H1 (cell line): ENCODE results near the gene DNMT3B. TPM values are rescaled to one million over a fixed set of nuclear protein-coding genes. Genes with fewer than 3 reads are reported as not detected.

ENCODE experiments used
- CTCF ChIA-PET: fragments of 300-600 bp; sonication (Branson Sonifier 250); formaldehyde crosslinking; loops from one replicate; lab custom pipeline; 2021; ENCODE audit not compliant: partially characterized antibody; lab: Charles Lee
- POLR2A ChIA-PET: fragments of 300-600 bp; sonication (Branson Sonifier 250); formaldehyde crosslinking; loops from one replicate; lab custom pipeline; 2021; ENCODE audit warnings: inconsistent platforms; ENCODE audit not compliant: partially characterized antibody; lab: Charles Lee
- DNase-seq, 2 experiments: peaks; one replicate each; pipeline versions ENCODE4 v3.0.0 to v3.0.0-alpha.2; 2010 to 2022; ENCODE audit warnings: low spot score in 2 of 2, low read depth in 1 of 2, mixed read lengths in 1 of 2
- FAIRE-seq: peaks from 2 replicates; lab custom pipeline; 2011; peaks lifted over from hg19 to GRCh38; lab: Jason Lieb, UNC
- H2AFZ ChIP-seq: 2 replicates; pipeline ENCODE4 v1.8.1; 2012; ENCODE audit warnings: low read length, inconsistent platforms
- H2AK5ac ChIP-seq: 2 replicates; pipeline ENCODE4 v1.6.1; 2013; ENCODE audit warnings: low read depth, low read length
- H2BK120ac ChIP-seq: replicated peaks from 2 replicates; pipeline ENCODE3; 2013; ENCODE audit warnings: low read depth, low read length, inconsistent platforms
- H2BK12ac ChIP-seq: 2 replicates; pipeline ENCODE4 v1.6.1; 2013; ENCODE audit warnings: low read depth, low read length
- H2BK15ac ChIP-seq: 2 replicates; pipeline ENCODE4 v1.6.1; 2013; ENCODE audit warnings: low read length
- H2BK20ac ChIP-seq: 2 replicates; pipeline ENCODE4 v1.6.1; 2013; ENCODE audit warnings: low read length
- H2BK5ac ChIP-seq: 2 replicates; pipeline ENCODE4 v1.6.1; 2013; ENCODE audit warnings: low read depth, low read length
- H3K14ac ChIP-seq: 2 replicates; pipeline ENCODE4 v1.6.1; 2013; ENCODE audit warnings: inconsistent platforms; ENCODE audit not compliant: insufficient read length
- H3K18ac ChIP-seq: 2 replicates; pipeline ENCODE4 v1.6.1; 2013; ENCODE audit warnings: low read length; ENCODE audit errors: extremely low read depth
- H3K23ac ChIP-seq: 2 replicates; pipeline ENCODE4 v1.6.1; 2013; ENCODE audit warnings: inconsistent platforms; ENCODE audit not compliant: insufficient read length
- H3K23me2 ChIP-seq: 2 replicates; pipeline ENCODE4 v1.6.1; 2013; ENCODE audit warnings: low read depth, low read length
- H3K27ac ChIP-seq: 2 replicates; pipeline ENCODE4 v1.6.1; 2011; ENCODE audit warnings: low read depth, low read length, inconsistent platforms
- H3K27me3 ChIP-seq, 4 experiments: replicated peaks in 1 of 4; 1 replicate in 1 of 4; 2 replicates in 3 of 4; pipeline versions ENCODE4 v1.6.1 to v1.8.1; 2011 to 2013; ENCODE audit warnings: low read length in 3 of 4, mild to moderate bottlenecking in 3 of 4, inconsistent platforms in 2 of 4, mixed read lengths in 2 of 4, moderate library complexity in 1 of 4; ENCODE audit not compliant: control insufficient read depth in 3 of 4, insufficient read depth in 3 of 4; ENCODE audit errors: extremely low read depth in 1 of 4
- H3K36me3 ChIP-seq, 4 experiments: 2 replicates each; pipeline versions ENCODE4 v1.6.1 to v1.8.1; 2011 to 2013; ENCODE audit warnings: mild to moderate bottlenecking in 4 of 4, low read length in 3 of 4, moderate library complexity in 2 of 4, control low read depth in 1 of 4, inconsistent platforms in 1 of 4; ENCODE audit not compliant: insufficient read depth in 4 of 4, control insufficient read depth in 2 of 4
- H3K4ac ChIP-seq: replicated peaks from 2 replicates; pipeline ENCODE3; 2013; ENCODE audit warnings: low read length, low read depth, mixed read lengths, inconsistent platforms; ENCODE audit not compliant: insufficient read length
- H3K4me1 ChIP-seq, 4 experiments: replicated peaks in 1 of 4; 1 replicate in 1 of 4; 2 replicates in 3 of 4; pipeline versions ENCODE4 v1.6.1 to v1.8.1; 2011 to 2013; ENCODE audit warnings: low read length in 3 of 4, inconsistent platforms in 2 of 4, mixed read lengths in 1 of 4; ENCODE audit not compliant: insufficient read depth in 4 of 4, control insufficient read depth in 3 of 4
- H3K4me2 ChIP-seq, 2 experiments: 2 replicates each; pipeline versions ENCODE4 v1.6.1 to v1.8.1; 2011 to 2013; ENCODE audit warnings: low read depth in 2 of 2, low read length in 2 of 2, control low read depth in 1 of 2, inconsistent platforms in 1 of 2, mild to moderate bottlenecking in 1 of 2; ENCODE audit not compliant: insufficient read depth in 1 of 2
- H3K4me3 ChIP-seq, 4 experiments: fragments of 200-600, 300-600 bp in 1 of 4; sonication (generic), shearing (Covaris generic), sonication (Bioruptor Twin) in 1 of 4; 2 replicates each; pipeline versions ENCODE4 v1.5.1 to v1.8.1; 2011 to 2016; ENCODE audit warnings: low read length in 4 of 4, low read depth in 3 of 4, control low read depth in 2 of 4, inconsistent platforms in 2 of 4, mild to moderate bottlenecking in 2 of 4, mixed read lengths in 1 of 4, moderate library complexity in 1 of 4; ENCODE audit not compliant: insufficient read depth in 2 of 4; ENCODE audit errors: extremely low read depth in 1 of 4
- H3K56ac ChIP-seq: replicated peaks from 2 replicates; pipeline ENCODE3; 2013; ENCODE audit warnings: low read depth, mild to moderate bottlenecking, mixed read lengths, low read length, inconsistent platforms; ENCODE audit not compliant: insufficient read length
- H3K79me1 ChIP-seq: 2 replicates; pipeline ENCODE4 v1.6.1; 2013; ENCODE audit warnings: low read depth, low read length, control low read depth
- H3K79me2 ChIP-seq, 2 experiments: 2 replicates each; pipeline versions ENCODE4 v1.6.1 to v1.8.1; 2012 to 2013; ENCODE audit warnings: low read length in 2 of 2, mild to moderate bottlenecking in 2 of 2, inconsistent platforms in 1 of 2; ENCODE audit not compliant: insufficient read depth in 2 of 2, control insufficient read depth in 1 of 2
- H3K9ac ChIP-seq, 4 experiments: replicated peaks in 1 of 4; 1 replicate in 1 of 4; 2 replicates in 3 of 4; pipeline versions ENCODE4 v1.6.1 to v1.8.1; 2011 to 2013; ENCODE audit warnings: low read depth in 3 of 4, low read length in 3 of 4, control low read depth in 2 of 4, mild to moderate bottlenecking in 2 of 4, moderate library complexity in 2 of 4, inconsistent platforms in 1 of 4; ENCODE audit errors: extremely low read depth in 1 of 4
- H3K9me3 ChIP-seq, 2 experiments: 2 replicates each; pipeline versions ENCODE4 v1.6.1 to v1.8.1; 2012 to 2013; ENCODE audit warnings: mild to moderate bottlenecking in 2 of 2, moderate library complexity in 2 of 2, control low read depth in 1 of 2, inconsistent platforms in 1 of 2, low read depth in 1 of 2, low read length in 1 of 2, mixed read lengths in 1 of 2; ENCODE audit not compliant: insufficient read depth in 2 of 2
- H4K20me1 ChIP-seq, 2 experiments: replicated peaks in 1 of 2; 2 replicates each; pipeline versions ENCODE3 to v1.8.1; 2011 to 2013; ENCODE audit warnings: inconsistent platforms in 2 of 2, low read length in 2 of 2, mild to moderate bottlenecking in 1 of 2; ENCODE audit not compliant: insufficient read depth in 2 of 2, control insufficient read depth in 1 of 2
- H4K5ac ChIP-seq: 2 replicates; pipeline ENCODE4 v1.6.1; 2013; ENCODE audit warnings: low read length, low read depth, mixed read lengths, inconsistent platforms; ENCODE audit not compliant: insufficient read length
- H4K8ac ChIP-seq: 2 replicates; pipeline ENCODE4 v1.8.0; 2013; ENCODE audit warnings: mild to moderate bottlenecking, moderate library complexity, low read length, inconsistent platforms; ENCODE audit not compliant: insufficient read depth; ENCODE audit errors: extremely low read depth
- H4K91ac ChIP-seq: replicated peaks from 2 replicates; pipeline ENCODE3; 2013; ENCODE audit warnings: low read length, mixed read lengths, inconsistent platforms; ENCODE audit not compliant: insufficient read length
- KDM5A ChIP-seq: fragments of 200-600 bp; IDR thresholded peaks from 2 replicates; pipeline ENCODE4 v1.7.1; 2012; ENCODE audit warnings: mild to moderate bottlenecking, low read length, inconsistent platforms, mixed read lengths
- WGBS, 2 experiments: shearing (Covaris generic) in 1 of 2; methylation state at CpG; one replicate each; pipeline versions ENCODE4 v1.1.6 to v1.1.7; 2013 to 2015; ENCODE audit warnings: low lambda C conversion rate in 2 of 2, mixed read lengths in 2 of 2, inconsistent platforms in 1 of 2, low coverage in 1 of 2, missing lambda C conversion rate in 1 of 2; ENCODE audit not compliant: insufficient replicate concordance in 2 of 2, insufficient coverage in 1 of 2, insufficient read length in 1 of 2; ENCODE audit errors: extremely low coverage in 1 of 2, missing lambda C conversion rate in 1 of 2; 5-methylcytosine and 5-hydroxymethylcytosine counted together
- polyA plus RNA-seq, 7 experiments: library from polyadenylated mRNA; depleted of rRNA in 3 of 7; stranded (reverse) in 5 of 7; unstranded in 2 of 7; fragments of >200 nt in 5 of 7; fragments of 200-250 nt in 2 of 7; gene quantifications; 1 replicate in 5 of 7; 2 replicates in 1 of 7; 4 replicates in 1 of 7; pipeline versions ENCODE4 v1.2.1 to v1.2.3, GENCODE V29; 2011 to 2013; ENCODE audit warnings: missing spikeins in 2 of 7, mixed read lengths in 2 of 7
- total RNA-seq: library from RNA; stranded (reverse); fragmentation: NEBNext Ultra II Directional; extraction: Animal tissue kit (Norgen Biotek cat#: 25700); gene quantifications from 2 replicates; pipeline ENCODE4 v1.2.1, GENCODE V29; 2021

Gene DNMT3B
- total and polyA plus RNA-seq, 2 of the 8 experiments (the other 6 are each of a cell fraction or from before 2014, with no cell fraction given) = 433 to 1,016 TPM

DNA sequence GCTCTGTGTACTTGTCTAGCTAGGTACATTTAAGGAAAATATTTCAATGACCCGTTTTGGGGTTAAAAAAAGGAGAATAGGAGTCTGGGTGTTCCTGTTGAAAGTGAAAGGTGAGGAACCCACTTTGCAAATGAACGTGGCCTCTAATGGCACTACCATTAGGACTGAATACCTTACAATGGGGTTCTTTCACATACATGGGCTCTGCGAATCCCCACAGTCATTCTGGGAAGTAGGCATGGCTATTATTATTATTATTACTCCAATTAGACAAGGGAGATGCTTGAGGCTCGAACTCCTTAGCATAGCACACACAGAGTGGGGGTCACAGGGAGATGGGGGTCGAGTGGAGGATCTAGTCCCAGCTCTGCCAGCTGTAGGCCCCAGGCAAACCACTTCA, 6.0 kb upstream of the DNMT3B start:
- H4K20me1 ChIP-seq = no peaks in the 10 kb centered on the region
- ChIA-PET POLR2A (interaction anchor here (1.1 to 4.8 kb wide), 7 partner anchors 8 to 63 kb away, joined by 3 to 50 read pairs (median 4); partner anchors contain the start of genes COMMD7, DNMT3B and MAPRE1), CTCF (interaction anchor here (0.5 to 2.4 kb wide), 6 partner anchors 16 to 82 kb away, joined by 3 to 8 read pairs (median 5); partner anchors contain the start of gene C20orf203)
- peak overlapping the region; percentile 97; the same call in 1 of the 2 replicates for H2BK20ac ChIP-seq
- no peak overlapping the region for H3K4ac ChIP-seq
- FAIRE-seq (no peak), DNase-seq (no peak)
- no peak overlapping the region for H3K9ac ChIP-seq
- no peaks in the 10 kb centered on the region; the same call in 1 of the 2 replicates for H3K79me1 ChIP-seq
- H4K8ac ChIP-seq = no peak overlapping the region
- no peak overlapping the region for H3K4me3 ChIP-seq
- H2BK5ac ChIP-seq = peak overlapping the region; percentile 97; the same call in 1 of the 2 replicates
- no peaks in the 10 kb centered on the region for H3K9me3 ChIP-seq
- H3K23me2 ChIP-seq = peaks cover 5% of the 10 kb centered on the region
- no peak overlapping the region for H3K56ac ChIP-seq
- no peaks in the 10 kb centered on the region for H3K36me3 ChIP-seq
- H4K91ac ChIP-seq = peak overlapping the region; percentile 93
- peak overlapping the region; percentile 94 for H4K5ac ChIP-seq
- H2BK12ac ChIP-seq = no peak overlapping the region
- peaks cover 0 to 15% of the 10 kb centered on the region in 2 experiments; a peak in 1 of 4 replicates for H3K79me2 ChIP-seq
- 35% methylated on average over 5 of the region's 5 CpGs; no CpG with 5 or more reads in 1 of the 2 experiments for WGBS, 2 experiments
- H2AFZ ChIP-seq = 0 out of 2 replicates have a peak overlapping the region, but pooled peaks have one; percentile 21
- no peak for TF ChIP-seq KDM5A
- H2AK5ac ChIP-seq = 0 out of 2 replicates have a peak overlapping the region, but pooled peaks have one; percentile 84
- H3K4me1 ChIP-seq = peaks cover 17 to 31% (median 27%) of the 10 kb centered on the region in 4 experiments
- H3K27ac ChIP-seq = peak overlapping the region; percentile 43
- peak overlapping the region; percentile 27 to 32; a peak in 2 of 4 replicates for H3K4me2 ChIP-seq
- H2BK120ac ChIP-seq = peak overlapping the region; percentile 99
- peak overlapping the region; percentile 94 for H3K18ac ChIP-seq
- no peak overlapping the region for H3K23ac ChIP-seq
- no peak overlapping the region for H2BK15ac ChIP-seq
- H3K14ac ChIP-seq = no peak overlapping the region
- no peaks in the 10 kb centered on the region for H3K27me3 ChIP-seq
